HUES48 (cell line): ENCODE data around the gene PFKFB2.

Experiments used
- H3K27ac ChIP-seq: one replicate; pipeline ENCODE4 v1.7.0; 2013; ENCODE audit warnings: low read depth, low read length, inconsistent platforms
- H3K27me3 ChIP-seq: 2 replicates; pipeline ENCODE4 v1.6.1; 2013; ENCODE audit warnings: mild to moderate bottlenecking, low read length; ENCODE audit not compliant: control insufficient read depth, insufficient read depth
- H3K36me3 ChIP-seq: 2 replicates; pipeline ENCODE4 v1.6.1; 2013; ENCODE audit warnings: low read length; ENCODE audit not compliant: control insufficient read depth, insufficient read depth
- H3K4me1 ChIP-seq: 2 replicates; pipeline ENCODE4 v1.6.1; 2013; ENCODE audit warnings: mild to moderate bottlenecking, low read length; ENCODE audit not compliant: control insufficient read depth, insufficient read depth
- H3K4me3 ChIP-seq: 2 replicates; pipeline ENCODE4 v1.5.1; 2013; ENCODE audit warnings: mild to moderate bottlenecking, low read depth, low read length
- H3K9ac ChIP-seq: 2 replicates; pipeline ENCODE4 v1.6.1; 2013; ENCODE audit warnings: mild to moderate bottlenecking, low read depth, low read length, moderate library complexity
- H3K9me3 ChIP-seq: 2 replicates; pipeline ENCODE4 v1.6.1; 2013; ENCODE audit warnings: low read length; ENCODE audit not compliant: control insufficient read depth, insufficient read depth

PFKFB2 gene

DNA sequence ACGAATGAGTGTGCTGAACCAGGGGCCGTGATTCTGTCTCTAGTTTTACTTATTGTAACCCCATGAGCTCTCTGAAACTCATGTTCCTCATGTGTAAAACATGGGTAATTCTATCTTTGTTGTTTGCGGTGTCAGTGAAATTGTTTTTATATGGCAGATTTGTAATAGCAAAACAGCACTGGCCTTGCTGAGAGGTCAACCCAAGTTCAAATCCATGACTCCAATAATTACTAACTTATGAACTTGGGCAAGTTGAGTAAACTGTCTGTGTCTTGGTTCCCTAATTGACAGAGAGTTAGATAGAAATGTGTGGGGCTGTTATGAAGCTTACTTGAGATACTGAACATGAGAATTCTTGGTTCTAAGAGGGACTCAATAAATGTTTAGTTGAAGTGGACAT, 38.3 kb upstream of the PFKFB2 start:
- Histone ChIP-seq H3K36me3 (no peaks in the 10 kb centered on the region), H3K27me3 (no peaks in the 10 kb centered on the region), H3K9ac (no peak overlapping the region), H3K9me3 (no peaks in the 10 kb centered on the region), H3K27ac (no peak overlapping the region), H3K4me3 (no peak overlapping the region), H3K4me1 (no peaks in the 10 kb centered on the region)

DNA sequence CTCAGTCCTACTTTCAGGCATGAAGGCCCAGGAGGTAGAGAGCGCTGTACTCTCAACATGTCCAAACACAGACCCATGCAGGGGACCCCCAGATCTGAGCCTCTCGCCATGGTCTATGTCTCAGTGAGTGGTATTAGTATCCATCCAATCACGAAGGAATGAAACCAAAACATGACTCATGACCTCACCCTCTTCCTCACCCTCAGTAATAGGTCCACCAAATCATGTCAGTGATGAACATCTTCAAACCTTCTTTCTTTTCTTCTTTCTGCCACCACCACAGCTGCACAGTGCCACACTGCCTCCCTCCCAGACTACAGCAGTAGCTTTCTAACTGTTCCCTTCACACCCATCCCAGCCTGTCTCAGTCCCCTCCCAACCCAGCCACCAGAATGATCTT, 37.3 kb upstream of the PFKFB2 start:
- Histone ChIP-seq H3K36me3 (no peaks in the 10 kb centered on the region), H3K9me3 (no peaks in the 10 kb centered on the region), H3K9ac (no peak overlapping the region), H3K4me1 (no peaks in the 10 kb centered on the region), H3K27me3 (no peaks in the 10 kb centered on the region), H3K27ac (no peak overlapping the region), H3K4me3 (no peak overlapping the region)

DNA sequence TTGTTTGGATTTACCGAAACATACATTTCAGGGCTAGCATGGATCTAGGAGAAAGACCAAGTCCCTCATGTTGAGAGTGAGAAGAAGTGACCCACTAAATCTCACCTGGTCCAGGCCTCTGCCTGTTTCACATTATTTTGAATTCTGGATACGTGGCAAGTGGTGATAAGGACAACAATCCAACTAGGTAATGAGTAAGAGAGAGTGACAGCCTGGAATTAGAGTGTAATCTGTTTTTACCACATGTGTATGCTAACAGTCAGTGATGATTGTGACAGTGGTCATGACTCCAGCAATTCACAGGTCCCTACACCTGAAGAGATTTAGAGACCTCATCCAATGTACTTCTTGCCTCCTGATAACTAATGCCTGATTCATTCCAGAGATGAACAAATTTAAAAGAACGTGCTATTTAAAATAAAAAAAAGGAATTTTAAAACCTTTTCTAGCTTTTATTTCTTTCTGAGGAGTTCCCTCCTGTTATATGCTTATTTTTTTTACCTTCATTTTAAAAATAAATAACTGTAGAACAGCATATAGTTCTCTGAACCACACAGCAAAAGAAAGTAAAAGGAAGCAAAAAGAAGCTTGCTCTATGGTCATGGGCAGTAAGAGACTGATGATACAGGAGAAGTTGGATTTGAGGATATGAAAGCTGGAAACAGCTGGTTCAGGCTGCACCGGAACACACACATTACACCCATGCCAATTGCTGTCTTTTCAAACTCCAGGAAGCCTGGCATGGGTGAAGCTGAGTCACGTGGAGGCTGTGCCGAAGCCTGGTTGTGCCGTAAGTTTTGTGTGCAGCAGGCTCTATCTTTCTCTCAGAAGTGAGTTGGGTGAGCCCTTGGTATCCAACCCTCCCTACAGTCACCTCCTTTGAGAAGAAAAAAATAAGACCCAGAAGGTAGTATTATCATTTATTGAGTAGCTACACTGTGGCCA, 35.2 kb upstream of the PFKFB2 start:
- H3K9ac ChIP-seq, result no peak overlapping the region
- H3K36me3 ChIP-seq, result no peaks in the 10 kb centered on the region
- no peaks in the 10 kb centered on the region for H3K4me1 ChIP-seq
- H3K27me3 ChIP-seq, result no peaks in the 10 kb centered on the region
- no peaks in the 10 kb centered on the region for H3K9me3 ChIP-seq
- no peak overlapping the region for H3K27ac ChIP-seq
- no peak overlapping the region for H3K4me3 ChIP-seq

GRCh38 chr1:207018707-207019106, 34.4 kb upstream of the PFKFB2 start:
- Histone ChIP-seq H3K4me3 (no peak overlapping the region), H3K36me3 (no peaks in the 10 kb centered on the region), H3K9me3 (no peaks in the 10 kb centered on the region), H3K9ac (no peak overlapping the region), H3K4me1 (no peaks in the 10 kb centered on the region), H3K27ac (no peak overlapping the region), H3K27me3 (no peaks in the 10 kb centered on the region)

DNA sequence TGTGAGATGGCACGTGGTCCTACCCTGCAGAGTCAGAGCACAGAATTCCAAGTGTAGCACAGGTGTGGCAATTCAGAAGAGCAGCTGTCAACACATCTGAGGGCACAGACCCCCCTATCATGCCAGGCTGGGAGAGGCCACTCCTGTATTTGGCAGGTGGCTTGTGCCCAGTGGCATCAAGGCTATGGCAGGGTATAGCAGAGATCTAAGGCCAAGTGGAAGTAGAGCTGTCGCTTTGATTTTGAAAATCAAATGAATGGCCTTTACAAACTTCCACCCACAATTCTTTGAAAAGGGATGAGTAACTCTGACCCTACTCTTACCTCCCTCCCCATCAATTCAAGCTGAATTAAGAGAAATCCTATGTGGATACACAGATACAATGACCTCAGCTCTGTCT, 33.9 kb upstream of the PFKFB2 start:
- no peaks in the 10 kb centered on the region for H3K36me3 ChIP-seq
- no peaks in the 10 kb centered on the region for H3K27me3 ChIP-seq
- H3K4me3 ChIP-seq, result no peak overlapping the region
- no peaks in the 10 kb centered on the region for H3K9me3 ChIP-seq
- no peak overlapping the region for H3K27ac ChIP-seq
- H3K4me1 ChIP-seq, result no peaks in the 10 kb centered on the region
- H3K9ac ChIP-seq, result no peak overlapping the region

- H3K27ac ChIP-seq, result no peak overlapping the region
- H3K9me3 ChIP-seq, result no peaks in the 10 kb centered on the region
- H3K4me1 ChIP-seq, result no peaks in the 10 kb centered on the region
- no peaks in the 10 kb centered on the region for H3K27me3 ChIP-seq
- no peak overlapping the region for H3K9ac ChIP-seq
- no peak overlapping the region for H3K4me3 ChIP-seq
- H3K36me3 ChIP-seq, result no peaks in the 10 kb centered on the region
These were observed 33.4 kb upstream of the PFKFB2 start for GRCh38 chr1:207019661-207020060.

DNA sequence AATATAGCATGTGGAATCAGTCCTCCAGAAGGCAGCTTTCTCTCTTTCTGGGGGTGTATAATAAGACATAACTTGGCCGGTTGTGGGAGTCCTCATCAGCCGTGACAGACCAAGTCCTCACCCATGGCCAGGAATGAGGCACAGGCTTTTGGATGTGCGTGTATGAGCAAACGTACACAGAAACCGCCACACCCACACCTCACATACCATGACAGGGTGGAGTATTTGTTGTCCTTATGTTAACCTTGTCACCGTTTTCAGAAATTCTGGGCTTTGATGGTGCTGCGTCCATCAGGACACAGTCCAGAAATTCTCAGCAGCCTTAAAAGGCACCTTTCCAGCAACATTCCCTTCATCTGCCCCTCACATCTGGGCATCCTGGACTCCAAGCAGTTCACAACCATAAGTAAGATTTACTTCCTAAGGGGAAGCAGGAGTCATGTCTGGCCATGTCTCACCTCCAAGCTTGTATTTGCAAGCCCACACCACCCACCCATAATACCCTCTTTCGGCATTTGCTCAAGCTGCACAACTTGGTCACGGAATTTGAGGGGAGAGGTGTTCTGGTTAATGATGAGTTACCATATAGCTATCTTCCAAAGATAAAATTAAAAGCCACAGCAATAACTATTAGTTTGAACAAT, 32.9 kb upstream of the PFKFB2 start:
- no peak overlapping the region for H3K27ac ChIP-seq
- no peaks in the 10 kb centered on the region for H3K36me3 ChIP-seq
- H3K27me3 ChIP-seq, result no peaks in the 10 kb centered on the region
- no peak overlapping the region for H3K9ac ChIP-seq
- no peaks in the 10 kb centered on the region for H3K9me3 ChIP-seq
- H3K4me1 ChIP-seq, result peaks cover 2% of the 10 kb centered on the region
- H3K4me3 ChIP-seq, result no peak overlapping the region

- H3K4me1 ChIP-seq, result peaks cover 7% of the 10 kb centered on the region
- H3K27ac ChIP-seq, result no peak overlapping the region
- H3K9ac ChIP-seq, result no peak overlapping the region
These were observed 32.4 kb upstream of the PFKFB2 start for GRCh38 chr1:207020709-207021107.

GRCh38 chr1:207021139-207021861, 31.8 kb upstream of the PFKFB2 start:
- Histone ChIP-seq H3K4me1 (peaks cover 8% of the 10 kb centered on the region), H3K27ac (no peak overlapping the region), H3K27me3 (no peaks in the 10 kb centered on the region)

More at GRCh38 chr1:207020709-207021107, 32.4 kb upstream of the PFKFB2 start:
- H3K9me3 ChIP-seq, result no peaks in the 10 kb centered on the region
- H3K36me3 ChIP-seq, result no peaks in the 10 kb centered on the region
- H3K27me3 ChIP-seq, result no peaks in the 10 kb centered on the region
- no peak overlapping the region for H3K4me3 ChIP-seq

GRCh38 chr1:207021876-207022596, 31.0 kb upstream of the PFKFB2 start:
- no peaks in the 10 kb centered on the region for H3K27me3 ChIP-seq
- no peak overlapping the region for H3K27ac ChIP-seq
- H3K9ac ChIP-seq, result no peak overlapping the region
- no peaks in the 10 kb centered on the region for H3K9me3 ChIP-seq
- peaks cover 8% of the 10 kb centered on the region for H3K4me1 ChIP-seq
- no peak overlapping the region for H3K4me3 ChIP-seq
- no peaks in the 10 kb centered on the region for H3K36me3 ChIP-seq

More at GRCh38 chr1:207021139-207021861, 31.8 kb upstream of the PFKFB2 start:
- Histone ChIP-seq H3K9ac (no peak overlapping the region), H3K9me3 (no peaks in the 10 kb centered on the region), H3K4me3 (no peak overlapping the region), H3K36me3 (no peaks in the 10 kb centered on the region)
